HCT116 (cell line): ENCODE results near the gene PCBP3.

Source experiments
- ATF3 ChIP-seq: IDR thresholded peaks from 2 replicates; pipeline ENCODE4 v1.6.1; 2012
- CTCF ChIP-seq, 3 experiments: fragments of 200-600 bp in 1 of 3; sonication (generic) in 1 of 3; IDR thresholded peaks in 2 of 3; conservative IDR thresholded peaks in 1 of 3; 2 replicates each; pipeline ENCODE4 v1.5.1; 2012 to 2017; ENCODE audit warnings: low read depth in 2 of 3, low read length in 2 of 3, antibody characterized with exemption in 1 of 3, borderline replicate concordance in 1 of 3, control low read depth in 1 of 3, mild to moderate bottlenecking in 1 of 3, mixed read lengths in 1 of 3, mixed run types in 1 of 3, moderate library complexity in 1 of 3; ENCODE audit not compliant: insufficient read depth in 1 of 3
- EGR1 ChIP-seq: IDR thresholded peaks from 2 replicates; pipeline ENCODE4 v1.6.1; 2012; ENCODE audit warnings: low read depth
- POLR2A ChIP-seq: IDR thresholded peaks from 2 replicates; pipeline ENCODE4 v1.7.0; 2011; ENCODE audit warnings: borderline replicate concordance; ENCODE audit not compliant: insufficient read depth, insufficient read length; ENCODE audit errors: extremely low read depth
- TCF7L2 ChIP-seq: IDR thresholded peaks from 2 replicates; pipeline ENCODE4 v1.7.0; 2011; ENCODE audit warnings: borderline replicate concordance, inconsistent platforms; ENCODE audit not compliant: insufficient read depth, insufficient read length; ENCODE audit errors: extremely low read depth
- TF ChIP-seq, protein P1 (sequence below): IDR thresholded peaks from 2 replicates; pipeline ENCODE4 v1.6.1; 2012

GRCh38 chr21:45724345-45724961 is 80.9 kb downstream of the PCBP3 start:
- TF ChIP-seq, protein P1, sequence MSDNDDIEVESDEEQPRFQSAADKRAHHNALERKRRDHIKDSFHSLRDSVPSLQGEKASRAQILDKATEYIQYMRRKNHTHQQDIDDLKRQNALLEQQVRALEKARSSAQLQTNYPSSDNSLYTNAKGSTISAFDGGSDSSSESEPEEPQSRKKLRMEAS: no peak
- TF ChIP-seq CTCF (IDR thresholded peaks at IDR 0.05 in 2 of 3, conservative IDR thresholded peaks at IDR 0.05 in 1 of 3; ENCODE audit: borderline replicate concordance in 1 of 3, insufficient read depth in 1 of 3, low read depth in 2 of 3, low read length in 2 of 3) (no peak), ATF3 (no peak), EGR1 (no peak), TCF7L2 (no peak), POLR2A (no peak)
